Measurements from ENCODE around the gene GGTLC2. TPM values are rescaled to one million over a fixed set of nuclear protein-coding genes. Genes with fewer than 3 reads are reported as not detected.
"Not testable (repeated sequence)": the region's sequence is repeated elsewhere in the genome, so short reads cannot be mapped to it uniquely, and the experiment has no call there.

The GGTLC2 gene
- total RNA-seq = not detected

DNA sequence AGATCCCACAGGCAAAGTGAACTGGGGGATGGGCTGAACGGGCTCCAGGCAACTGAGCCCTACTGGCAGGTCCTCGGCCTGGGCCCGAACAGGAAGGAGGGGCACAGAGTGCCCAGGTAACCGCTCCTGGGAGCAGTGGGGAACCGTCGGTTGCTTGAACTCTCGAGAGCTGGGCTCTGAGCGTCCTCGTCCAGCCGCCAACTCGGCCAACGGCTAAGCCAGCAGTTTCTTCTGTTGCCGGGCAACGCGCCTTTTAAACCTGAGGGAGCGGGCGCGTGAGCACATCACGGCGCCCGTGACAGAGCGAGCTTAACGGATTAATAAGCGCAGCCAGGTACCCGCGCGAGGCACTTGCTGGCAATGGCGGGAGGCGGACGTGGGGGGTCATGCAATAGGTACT, at the start of gene GGTLC2:
Gene GGTLC2 (plus strand): TSS at position 301 of the 400 bp plus-strand sequence. CDS start 1,732 bp downstream, outside the sequence.
- not testable (repeated sequence) for DNase-seq (ENCODE audit: low spot score)

DNA sequence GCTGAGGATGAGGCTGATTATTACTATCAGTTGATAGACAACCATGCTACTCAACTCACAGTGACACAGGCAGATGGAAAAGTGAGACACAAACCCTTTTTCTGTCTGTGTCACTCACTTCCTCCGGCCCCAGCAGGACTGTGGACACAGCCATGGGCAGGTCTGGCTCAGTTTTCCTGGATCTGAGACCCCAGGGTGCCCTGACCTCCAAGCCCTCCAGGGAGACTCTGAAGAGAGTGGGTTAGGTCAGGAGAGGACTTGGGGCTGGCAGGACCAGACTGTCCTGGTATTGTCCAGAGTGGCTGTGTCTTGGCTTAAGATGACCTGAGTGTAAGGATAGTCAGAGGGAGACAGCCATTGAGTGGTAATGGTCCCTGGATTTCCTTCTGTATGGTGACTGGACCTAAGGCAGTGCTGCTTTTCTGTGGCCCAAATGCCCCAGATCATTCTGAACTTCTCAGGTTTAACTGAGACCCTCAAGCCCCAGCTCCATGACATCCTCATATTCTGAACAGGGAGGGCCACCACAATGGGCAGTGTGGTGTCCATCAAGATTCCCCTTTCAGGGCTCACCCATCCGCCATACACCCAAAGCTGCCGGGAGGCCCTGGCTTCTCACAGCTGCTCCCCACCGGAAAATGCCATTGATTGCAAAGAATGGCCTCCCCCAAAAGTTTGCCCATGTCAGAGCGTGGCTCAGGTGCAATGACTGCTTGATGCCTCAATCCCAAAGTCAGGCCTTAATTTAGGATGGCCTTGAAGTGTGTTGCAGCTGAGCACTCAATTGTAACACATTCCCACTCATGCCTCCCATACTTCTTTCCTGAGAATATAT, 49.2 kb upstream of the GGTLC2 start:
- no peak for DNase-seq (ENCODE audit: low spot score)

DNA sequence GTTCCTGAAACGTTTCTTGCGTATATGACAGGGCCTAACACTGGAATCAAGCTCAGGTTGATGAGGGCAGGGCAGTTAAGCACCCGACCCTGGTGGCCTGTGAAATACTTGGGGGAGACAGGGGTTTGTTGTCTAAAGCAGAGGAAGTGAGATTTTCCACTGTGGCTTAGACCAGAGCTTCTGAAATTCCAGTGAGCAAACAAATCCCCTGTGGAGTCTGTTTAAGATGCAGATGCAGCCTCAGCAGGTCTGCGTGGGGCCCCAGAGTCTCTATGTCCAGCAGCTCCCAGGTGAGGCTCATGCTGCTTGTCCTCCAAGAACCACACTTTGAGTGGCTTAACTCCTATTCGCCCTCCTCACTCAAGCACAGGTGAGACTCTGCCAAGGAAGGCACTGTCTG, 46.3 kb upstream of the GGTLC2 start:
- DNase-seq (ENCODE audit: low spot score) = no peak

DNA sequence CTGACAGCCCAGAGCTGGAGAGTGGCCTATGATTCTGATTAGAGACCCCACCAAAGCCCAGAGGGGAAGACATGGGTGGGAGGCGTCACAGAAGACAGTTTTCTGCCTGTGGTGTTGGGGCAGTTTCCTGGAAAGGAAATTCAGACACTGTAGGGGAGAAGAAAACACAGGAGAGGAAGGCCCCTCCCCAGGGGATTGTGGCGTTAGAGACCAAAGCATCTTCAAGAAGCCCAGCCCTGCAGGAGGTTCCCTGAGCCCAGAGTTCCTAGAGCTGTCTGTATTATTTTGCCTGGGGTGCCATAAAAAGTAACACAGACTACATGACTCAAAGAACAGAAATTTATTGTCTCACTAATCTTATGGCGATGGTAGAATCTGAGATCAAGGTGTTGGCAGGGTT, 45.2 kb upstream of the GGTLC2 start:
- no peak for DNase-seq (ENCODE audit: low spot score)

DNA sequence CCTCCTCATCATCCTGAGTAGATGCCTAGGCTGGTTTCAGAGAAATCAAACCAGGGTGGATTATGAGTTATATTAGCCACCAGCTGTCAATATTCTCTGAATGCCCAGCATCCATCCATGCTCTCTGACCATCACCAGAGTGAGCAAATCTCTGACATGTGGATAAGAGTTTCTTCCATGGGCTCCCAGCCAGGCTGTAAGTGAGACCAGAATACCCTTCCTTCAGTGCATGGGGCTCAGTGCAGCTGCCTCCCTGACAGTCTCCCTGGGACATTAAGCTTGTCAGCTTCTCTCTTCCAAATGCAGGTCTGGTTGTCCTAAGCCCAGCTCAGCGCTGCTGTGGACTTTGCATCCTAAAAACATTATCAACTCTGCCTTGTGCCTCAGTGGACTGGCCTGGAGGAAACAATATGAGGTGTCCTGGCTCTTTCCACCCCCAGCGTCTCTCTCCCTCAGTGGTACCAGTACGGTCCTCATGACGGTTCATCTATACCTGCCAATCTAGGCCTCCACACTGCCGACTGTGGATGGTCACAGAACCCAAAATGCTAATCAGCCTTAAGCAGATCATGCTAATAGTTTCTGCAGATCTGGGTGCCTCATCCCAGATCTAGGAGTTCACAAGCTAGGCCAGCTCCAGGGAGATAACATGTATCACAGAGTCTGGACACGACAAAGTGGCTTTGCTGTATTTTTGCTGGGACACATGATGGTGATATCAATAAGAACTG, 43.7 kb upstream of the GGTLC2 start:
- DNase-seq (ENCODE audit: low spot score) = no peak

DNA sequence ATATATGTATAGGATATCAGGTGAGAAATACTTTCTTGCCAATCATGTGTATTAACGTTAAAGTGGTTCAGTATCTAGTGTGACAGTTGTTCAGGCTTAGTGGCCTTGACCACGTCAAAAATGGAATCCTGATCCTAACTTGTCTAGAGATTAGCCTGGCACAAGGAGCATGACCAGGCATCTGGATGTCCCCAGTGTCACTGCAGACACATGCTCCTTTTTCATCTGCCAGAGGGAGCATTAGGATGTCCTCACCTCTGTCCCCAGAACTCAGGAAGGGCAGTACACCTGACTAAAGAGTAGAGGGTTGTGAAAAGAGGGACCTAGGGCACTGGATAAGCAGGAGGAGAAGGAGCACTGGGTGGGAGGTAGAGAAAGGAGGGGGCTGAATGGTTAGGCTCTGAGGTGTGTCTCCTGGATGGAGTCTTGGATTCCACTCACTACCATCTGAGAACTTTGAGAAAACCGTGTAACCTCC, 40.9 kb upstream of the GGTLC2 start:
- no peak for DNase-seq (ENCODE audit: low spot score)

DNA sequence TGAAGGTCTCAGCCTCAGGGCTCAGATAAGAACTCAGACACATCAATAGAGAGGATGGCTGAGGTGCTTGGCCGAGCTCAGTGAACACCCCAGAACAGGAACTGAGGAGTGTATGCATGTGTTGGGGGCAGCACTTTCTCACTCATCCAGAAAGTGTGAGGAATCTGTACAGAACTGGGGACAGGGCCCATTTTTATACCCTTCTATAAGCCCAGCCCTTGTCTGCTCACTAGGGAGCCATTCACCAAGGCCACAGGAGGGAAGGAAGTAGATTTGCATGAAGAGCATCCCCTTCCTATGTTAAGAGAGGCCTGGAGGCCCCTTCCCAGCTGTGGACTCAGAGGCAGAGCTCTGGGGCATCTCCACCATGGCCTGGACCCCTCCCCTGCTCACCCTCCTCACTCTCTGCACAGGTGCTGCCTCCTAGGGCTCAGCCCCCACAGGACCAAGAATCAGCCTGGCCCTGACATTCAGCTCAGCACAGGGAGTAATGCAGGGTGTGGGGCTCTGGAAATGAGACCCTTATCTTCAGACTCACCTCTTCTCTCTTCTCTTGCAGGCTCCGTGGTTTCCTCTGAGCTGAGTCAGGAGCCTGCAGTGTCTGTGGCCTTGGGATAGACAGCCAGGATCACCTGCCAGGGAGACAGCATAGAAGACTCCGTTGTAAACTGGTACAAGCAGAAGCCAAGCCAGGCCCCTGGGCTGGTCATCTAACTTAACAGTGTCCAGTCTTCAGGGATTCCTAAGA, 39.9 kb upstream of the GGTLC2 start:
- DNase-seq (ENCODE audit: low spot score) = no peak

DNA sequence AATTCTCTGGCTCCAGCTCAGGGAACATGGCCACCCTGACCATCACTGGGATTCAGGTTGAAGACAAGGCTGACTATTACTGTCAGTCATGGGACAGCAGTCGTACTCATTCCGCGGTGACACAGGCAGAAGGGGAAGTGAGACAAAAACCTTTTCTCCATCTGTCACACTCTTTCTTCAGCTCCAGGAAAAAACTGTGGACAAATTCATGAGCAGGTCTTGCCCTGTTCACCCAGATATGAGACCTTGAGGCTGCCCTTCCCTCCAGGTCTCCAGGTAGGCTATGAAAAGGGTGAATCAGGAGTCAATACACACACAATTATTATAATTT, 39.4 kb upstream of the GGTLC2 start:
- DNase-seq (ENCODE audit: low spot score) = no peak

DNA sequence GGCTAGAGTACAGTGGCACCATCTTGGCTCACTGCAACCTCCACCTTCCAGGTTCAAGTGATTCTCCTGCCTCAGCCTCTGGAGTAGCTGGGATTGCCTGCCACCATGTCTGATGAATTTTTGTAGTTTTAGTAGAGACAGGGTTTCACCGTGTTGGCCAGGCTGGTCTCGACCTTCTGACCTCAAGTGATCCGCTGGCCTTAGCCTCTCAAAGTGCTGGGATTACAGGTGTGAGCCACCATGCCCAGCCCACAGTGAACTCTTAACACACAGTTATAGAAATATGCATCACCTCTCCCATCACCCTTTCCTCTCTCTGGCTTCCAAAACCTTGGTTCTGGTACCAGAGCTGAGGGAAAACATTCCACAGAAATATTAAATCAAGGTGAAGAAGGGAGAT, 36.4 kb upstream of the GGTLC2 start:
- not testable (repeated sequence) for DNase-seq (ENCODE audit: low spot score)

DNA sequence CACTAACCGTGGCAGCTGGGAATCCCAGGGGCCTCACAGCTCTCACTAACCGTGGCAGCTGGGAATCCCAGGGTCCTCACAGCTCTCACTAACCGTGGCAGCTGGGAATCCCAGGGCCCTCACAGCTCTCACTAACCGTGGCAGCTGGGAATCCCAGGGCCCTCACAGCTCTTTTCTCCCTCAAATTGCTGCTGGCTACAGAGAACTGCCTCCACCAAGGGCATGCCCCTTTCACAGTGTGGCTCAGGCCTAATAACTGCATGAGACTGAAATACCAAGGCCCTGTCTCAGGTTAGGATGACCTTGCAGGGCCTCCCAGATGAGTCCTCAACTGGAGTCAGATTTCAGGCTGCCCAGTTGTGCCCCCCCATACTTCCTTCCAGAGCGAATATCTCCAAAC, 35.1 kb upstream of the GGTLC2 start:
- DNase-seq (ENCODE audit: low spot score) = no peak

DNA sequence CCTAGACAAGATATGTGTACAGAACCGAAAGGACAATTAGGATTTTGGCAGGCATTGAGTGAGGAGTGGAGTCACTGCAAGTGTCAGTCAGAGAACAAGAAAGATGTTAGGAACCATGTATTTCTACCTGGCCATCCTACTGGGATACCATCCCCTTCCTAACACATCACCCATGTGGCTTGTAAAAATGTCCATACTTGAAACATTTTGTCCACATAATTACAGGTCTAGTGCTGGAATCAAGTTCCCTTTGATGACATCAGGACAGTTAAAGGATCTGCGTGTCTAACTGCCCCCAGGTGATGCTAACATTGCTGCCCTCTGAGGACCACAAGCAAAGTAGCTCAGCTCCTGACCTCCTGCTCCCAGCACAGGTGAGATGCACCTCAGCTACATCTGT, 31.9 kb upstream of the GGTLC2 start:
- DNase-seq (ENCODE audit: low spot score) = no peak

DNA sequence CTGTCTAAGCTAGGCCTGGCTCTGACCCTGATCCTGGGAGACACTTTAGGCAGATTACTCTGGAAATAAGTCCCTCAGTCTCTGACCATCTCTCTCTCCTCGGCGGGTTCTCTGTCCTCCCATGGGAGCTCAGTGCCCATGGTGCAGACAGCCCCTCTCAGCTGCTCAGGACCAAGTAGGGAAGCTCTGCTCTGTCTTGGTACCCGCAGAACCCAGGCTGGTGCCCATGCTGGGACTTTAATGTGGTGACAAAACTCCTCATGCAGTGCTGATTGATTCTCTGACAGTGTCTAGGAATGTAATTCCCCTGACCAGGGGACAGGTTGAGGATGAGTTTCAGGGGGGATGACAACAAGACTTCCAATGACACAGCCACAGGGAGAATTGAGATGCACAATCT, 30.3 kb upstream of the GGTLC2 start:
- DNase-seq (ENCODE audit: low spot score) = no peak

DNA sequence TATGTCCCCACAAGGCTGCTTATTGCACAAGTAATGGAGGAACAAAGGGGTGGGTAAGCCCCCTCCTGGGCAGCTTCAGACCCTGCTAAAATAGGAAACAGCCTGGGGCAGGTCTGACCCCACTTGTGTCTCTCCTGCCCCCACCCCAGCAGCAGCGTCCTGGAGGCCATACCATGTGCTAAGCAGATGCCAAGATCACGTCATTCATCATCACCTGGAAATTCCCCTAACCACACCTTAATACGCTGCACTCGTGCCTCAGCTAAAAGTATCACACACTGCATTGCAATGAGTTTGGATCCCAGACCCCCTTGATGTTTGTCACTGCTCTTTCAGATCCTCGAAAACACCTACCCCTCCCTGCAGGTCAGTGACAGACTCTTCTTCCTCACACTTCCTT, 27.8 kb upstream of the GGTLC2 start:
- DNase-seq (ENCODE audit: low spot score) = no peak

DNA sequence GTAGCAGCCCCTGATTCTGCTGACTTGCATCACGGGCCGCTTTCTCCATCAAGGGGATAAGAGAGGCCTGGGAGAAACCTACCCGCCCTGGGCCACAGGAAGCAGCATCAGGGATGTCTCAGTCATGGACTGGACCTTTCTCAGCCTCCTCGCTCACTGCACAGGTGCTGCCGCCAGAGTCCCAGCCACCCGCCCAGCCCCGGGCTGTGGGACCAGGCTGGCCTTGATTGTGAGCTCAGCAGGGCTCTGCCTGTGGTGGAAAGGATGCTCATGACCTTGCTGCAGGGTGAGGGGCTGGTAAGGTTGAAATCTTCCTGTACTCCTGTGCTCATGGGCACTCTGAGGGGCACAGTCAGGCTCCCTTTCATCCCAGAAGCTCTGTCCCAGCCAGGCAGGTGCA, 26.0 kb upstream of the GGTLC2 start:
- no peak for DNase-seq (ENCODE audit: low spot score)

DNA sequence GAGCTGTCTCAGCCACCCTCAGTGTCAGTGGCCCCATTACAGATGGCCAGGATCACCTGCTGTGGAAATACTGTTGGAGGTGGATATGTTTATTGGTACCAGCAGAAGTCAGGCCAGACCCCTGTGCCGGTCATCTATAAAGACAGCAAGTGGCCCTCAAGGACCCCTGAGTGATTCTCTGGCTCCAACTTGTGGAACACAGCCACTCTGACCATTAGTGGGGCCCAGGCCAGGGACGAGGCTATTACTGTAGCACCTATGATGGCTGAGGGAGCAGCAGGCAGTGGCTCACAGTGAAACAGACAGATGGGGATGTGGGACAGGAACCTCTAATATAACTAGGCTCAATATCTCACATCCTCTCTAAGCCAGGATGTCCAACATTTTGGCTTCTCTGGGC, 25.5 kb upstream of the GGTLC2 start:
- no peak for DNase-seq (ENCODE audit: low spot score)

DNA sequence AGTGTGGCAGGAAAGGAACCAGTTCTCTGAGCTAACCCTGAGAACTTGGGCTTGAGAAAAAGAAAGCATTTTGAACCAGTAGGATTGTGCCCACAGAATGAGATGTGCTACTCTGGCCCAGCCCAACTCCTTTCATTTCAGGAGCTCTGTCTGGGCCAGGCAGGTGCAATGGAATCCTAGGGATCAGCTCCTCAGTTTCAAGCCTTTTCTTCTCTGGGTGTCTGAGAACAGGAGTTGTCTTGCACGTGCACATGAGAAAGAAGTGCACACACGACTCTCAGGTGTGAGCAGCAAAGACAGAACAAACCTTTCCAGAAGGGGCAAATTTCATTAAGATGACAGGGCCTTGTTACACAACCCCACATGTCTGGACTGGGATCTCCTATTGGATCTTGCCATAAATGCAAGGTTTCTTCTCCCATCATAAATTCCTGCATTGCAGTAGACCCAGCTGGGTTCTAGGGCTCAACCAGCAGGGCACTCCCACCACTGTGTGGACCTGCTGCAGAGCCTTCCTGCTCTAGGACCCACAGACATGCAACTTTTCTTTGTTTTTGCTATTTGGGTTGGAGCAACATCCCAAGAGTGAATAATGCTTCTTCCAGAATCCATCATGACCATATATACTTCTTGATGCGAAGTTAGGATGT, 24.5 kb upstream of the GGTLC2 start:
- DNase-seq (ENCODE audit: low spot score) = no peak

DNA sequence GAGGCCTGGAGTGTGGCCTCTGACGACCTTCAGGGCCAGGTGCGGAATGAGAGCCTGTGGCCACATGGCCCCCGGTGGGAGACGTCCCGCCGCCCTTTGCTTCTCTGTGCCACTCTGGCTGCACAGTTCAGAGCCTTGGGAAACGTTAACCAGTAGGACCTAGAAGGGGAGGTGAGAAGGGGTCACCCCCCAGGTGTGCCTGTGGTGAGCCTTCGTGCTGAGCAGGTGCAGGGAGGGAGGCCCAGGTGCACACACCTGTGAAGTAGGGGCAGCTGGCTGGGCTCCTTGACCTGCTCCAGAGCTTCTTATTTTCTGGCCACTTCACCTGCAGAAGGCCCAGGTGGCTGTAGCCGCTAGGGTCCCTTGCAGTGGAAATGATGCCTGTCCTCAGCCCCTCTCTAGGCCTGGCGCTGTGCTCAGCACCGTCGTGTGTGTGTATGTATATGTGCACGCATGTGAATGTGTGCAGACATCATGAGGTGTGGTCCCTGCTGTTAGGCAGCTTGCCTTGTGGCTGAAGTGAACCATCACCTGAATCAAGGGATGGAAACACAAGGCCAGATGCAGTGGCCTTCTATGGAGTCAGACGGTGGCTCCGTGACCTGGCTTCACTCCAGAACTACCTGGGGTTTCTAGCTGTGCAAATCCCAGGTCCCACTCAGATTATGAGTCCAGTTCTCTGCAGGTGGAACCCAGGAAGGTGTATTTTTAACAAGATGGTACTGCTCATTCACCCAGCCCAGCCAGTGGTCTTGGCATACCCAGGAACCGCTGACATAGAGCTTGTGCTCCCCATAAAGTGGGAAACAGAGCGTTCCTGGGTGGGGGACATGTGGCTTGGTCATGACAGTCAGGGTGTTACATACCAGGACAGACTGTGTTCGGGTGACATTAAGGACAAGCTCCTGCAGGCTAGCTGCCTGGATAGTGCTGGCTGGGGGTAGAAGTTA, 15.6 kb upstream of the GGTLC2 start:
- DNase-seq (ENCODE audit: low spot score) = not testable (repeated sequence)

DNA sequence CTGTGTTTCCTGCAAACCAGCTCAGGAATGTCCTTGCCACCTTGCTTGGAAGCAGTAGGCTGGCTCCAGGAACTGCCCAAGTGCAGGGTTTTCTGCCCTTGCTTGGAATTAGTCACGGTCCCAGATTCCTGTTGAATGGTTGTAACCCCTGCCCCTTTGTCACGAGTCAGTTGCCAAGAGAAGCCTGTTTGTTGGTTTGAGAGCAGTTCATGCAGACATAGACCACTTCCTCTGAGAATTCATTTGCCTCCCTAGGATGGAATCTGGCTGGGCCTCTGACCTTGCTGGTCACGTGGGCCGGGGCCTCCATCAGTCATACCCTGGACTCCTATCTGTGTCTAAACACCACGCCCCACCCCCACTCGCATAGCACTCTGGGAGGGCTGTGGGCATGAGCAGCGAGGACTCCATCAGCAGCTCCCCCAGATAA, 13.2 kb upstream of the GGTLC2 start:
- not testable (repeated sequence) for DNase-seq (ENCODE audit: low spot score)

DNA sequence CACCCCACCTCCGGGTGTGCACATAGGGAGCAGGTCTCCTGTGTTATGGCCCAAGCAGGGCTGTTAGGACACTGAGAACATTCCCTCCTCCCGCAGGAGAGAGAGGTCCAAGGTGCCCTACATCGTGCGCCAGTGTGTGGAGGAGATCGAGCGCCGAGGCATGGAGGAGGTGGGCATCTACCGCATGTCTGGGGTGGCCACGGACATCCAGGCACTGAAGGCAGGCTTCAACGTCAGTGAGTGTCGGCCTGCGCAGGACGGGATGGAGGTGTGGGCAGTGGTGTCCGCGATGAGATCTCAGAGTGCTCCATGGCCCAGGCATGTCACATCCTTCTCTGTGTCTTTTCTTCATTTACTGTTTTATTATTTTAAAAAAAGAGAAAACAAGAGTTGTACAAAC, 12.2 kb upstream of the GGTLC2 start:
- DNase-seq (ENCODE audit: low spot score) = not testable (repeated sequence)

DNA sequence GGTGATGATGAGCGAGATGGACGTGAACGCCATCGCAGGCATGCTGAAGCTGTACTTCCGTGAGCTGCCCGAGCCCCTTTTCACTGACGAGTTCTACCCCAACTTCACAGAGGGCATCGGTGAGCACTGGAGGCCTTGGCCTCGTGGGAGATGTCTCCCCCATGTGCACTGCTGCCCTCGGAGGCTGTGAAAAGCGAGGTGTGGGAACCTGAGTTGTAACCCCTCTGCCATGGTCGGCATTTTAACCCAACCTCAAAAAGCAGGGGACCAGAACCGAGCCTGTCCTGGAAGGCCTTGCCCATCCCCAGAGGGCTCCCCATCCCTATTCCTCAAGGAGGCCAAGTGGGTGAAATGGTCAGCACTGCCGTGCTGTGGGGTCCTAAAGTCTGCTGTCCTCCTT, 10.9 kb upstream of the GGTLC2 start:
- not testable (repeated sequence) for DNase-seq (ENCODE audit: low spot score)

DNA sequence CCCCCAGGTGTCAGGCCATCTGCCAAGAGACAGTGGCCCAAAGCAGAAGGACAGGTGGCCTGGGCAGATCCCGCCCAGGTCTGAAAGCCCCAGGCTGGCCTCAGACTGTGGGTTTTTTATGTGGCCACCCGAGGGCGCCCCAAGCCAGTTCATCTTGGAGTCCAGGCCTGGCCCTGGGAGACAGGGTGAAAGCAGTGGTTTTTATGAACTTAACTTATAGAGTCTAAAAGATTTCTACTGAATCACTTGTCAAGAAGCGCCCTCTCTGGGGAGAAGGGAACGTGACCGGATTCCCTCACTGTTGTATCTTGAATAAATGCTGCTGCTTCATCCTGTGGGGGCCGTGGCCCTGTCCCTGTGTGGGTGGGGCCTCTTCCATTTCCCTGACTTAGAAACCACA, 8.2 kb upstream of the GGTLC2 start:
- not testable (repeated sequence) for DNase-seq (ENCODE audit: low spot score)
